Measurements from ENCODE around the gene TSC2. TPM values are rescaled to one million over a fixed set of nuclear protein-coding genes. Genes with fewer than 3 reads are reported as not detected.

Gene TSC2
- total RNA-seq, 1 donor from 2014 or later: 83.0 TPM

DNA sequence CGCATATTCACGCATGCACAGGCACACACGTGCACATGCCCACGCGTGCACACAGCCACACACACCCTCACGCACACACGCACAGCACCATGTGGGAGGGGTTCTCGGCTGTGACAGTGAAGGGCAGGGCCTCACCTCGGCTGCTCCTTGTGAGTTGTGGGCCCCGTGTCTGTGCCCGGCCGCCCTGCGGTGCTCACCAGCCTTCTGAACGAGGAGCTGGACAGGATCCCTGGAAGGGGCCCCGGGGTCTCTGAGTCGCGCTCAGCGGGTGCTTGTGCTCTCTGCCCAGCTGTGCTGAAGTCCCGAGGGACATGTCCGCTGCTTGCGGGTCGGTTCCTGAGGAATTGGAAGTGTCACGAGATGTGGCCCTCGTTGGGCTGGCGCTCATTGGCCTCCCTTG lies 16.1 kb downstream of the TSC2 start:
- no peak for DNase-seq (ENCODE audit: extremely low read depth, low read depth, low spot score)

DNA sequence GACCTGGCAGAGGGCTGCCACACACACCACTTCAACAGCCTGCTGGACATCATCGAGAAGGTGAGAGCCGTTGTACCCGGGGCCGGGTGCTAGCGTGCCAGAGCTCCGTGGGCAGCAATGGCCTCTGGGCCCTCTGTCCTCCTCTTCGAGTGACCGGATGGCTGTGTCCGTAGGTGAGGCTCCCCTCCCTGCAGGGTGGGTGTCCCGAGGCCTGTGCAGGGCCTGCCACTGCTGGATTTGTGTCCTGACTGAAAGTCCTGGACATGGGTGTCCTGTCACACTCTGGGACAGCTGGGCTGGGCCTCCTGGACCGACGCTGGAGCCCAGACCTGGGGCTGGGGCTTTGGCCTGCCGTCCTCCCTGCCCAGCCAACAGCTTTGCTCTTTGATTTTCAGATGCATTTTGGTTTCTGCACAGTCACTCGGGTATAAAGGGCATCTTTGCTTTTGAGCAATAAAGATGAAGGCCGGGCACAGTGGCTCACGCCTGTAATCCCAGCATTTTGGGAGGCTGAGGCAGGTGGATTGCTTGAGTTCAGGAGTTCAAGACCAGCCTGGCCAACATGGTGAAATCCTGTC lies 16.7 kb downstream of the TSC2 start:
- no peak for DNase-seq (ENCODE audit: extremely low read depth, low read depth, low spot score)

- no peak for DNase-seq (ENCODE audit: extremely low read depth, low read depth, low spot score)
Measured at GRCh38 chr16:2066139-2066538, 18.4 kb downstream of the TSC2 start.

DNA sequence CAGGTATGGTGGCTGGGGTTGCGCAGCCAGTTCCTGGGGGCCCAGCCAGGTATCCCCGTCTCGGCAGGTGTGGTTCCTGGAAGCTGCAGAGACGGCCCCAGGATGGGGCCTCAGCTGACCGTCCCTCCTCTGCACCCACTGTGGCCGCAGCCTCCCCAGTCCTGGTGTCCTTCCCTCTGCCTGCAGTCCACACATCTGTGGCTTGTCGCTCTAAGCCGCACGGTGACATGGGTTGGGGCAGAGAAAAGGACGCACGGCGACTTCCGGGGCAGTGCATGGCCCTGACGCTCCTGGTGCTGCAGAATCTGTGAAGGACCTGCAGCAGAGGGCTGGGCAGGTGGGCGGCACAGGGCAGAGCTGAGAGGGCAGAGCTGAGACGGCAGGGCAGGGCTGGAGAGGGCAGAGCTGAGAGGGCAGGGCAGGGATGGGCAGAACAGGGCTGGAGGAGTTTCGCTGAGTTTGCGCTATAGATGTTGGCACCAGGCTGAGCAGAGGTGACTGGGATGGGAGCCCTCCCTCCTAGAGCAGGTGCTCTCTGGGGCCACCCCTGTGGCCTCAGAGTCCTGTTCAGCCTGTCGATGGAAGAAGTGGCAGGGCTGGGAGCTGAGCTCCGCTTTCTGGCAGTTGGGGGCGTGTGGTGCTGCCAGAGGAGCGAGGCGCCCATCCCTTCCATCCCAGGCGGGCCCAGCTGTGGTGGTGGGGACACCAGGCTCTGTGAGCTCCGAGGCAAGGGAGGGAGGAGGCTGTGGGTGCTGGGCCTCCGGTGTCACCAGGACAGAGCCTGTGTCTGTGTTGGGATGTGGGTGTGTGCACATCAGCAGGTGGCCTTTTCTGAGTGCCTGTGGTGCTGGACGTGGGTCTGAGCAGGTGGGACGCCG lies 23.0 kb downstream of the TSC2 start:
- no peak for DNase-seq (ENCODE audit: extremely low read depth, low read depth, low spot score)

- DNase-seq (ENCODE audit: extremely low read depth, low read depth, low spot score): no peak
Measured at GRCh38 chr16:2071454-2072202, 23.8 kb downstream of the TSC2 start.

- DNase-seq (ENCODE audit: extremely low read depth, low read depth, low spot score): no peak
Measured at GRCh38 chr16:2072926-2073325, 25.1 kb downstream of the TSC2 start.

DNA sequence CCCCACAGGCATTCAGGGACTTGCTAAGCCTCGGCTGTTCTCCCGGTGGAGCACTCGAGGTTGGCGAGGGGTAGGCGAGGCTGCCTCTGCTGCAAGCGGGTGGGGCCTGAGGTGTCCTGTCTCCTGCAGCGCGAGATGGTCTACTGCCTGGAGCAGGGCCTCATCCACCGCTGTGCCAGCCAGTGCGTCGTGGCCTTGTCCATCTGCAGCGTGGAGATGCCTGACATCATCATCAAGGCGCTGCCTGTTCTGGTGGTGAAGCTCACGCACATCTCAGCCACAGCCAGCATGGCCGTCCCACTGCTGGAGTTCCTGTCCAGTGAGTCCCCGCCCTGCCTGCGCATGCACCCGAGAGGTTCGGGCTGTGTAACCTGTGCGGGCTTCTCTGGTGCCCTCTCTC lies 26.3 kb downstream of the TSC2 start:
- DNase-seq (ENCODE audit: extremely low read depth, low read depth, low spot score): no peak

- DNase-seq (ENCODE audit: extremely low read depth, low read depth, low spot score): no peak
Measured at GRCh38 chr16:2075631-2076030, 27.8 kb downstream of the TSC2 start.

- DNase-seq (ENCODE audit: extremely low read depth, low read depth, low spot score): no peak
Measured at GRCh38 chr16:2076072-2076865, 28.5 kb downstream of the TSC2 start.

DNA sequence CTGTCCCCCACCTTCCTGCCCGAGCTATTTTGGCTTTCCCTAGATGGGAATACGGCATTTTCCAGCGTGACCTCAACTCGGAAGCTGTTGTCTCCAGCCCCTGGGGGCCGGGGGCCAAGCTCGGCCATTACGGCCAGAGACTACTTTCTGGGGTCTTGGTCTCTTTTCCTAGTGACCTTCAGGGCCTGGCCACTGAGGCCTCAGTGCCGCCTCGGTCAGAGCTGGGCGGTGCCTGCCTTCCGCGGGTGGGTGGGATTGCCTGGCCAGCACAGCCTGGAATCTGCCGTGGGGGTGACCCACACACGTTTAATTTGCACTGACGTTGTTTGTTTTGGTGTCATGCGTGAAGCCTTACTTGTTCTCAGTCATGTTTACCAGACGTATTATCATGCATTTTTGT lies 29.2 kb downstream of the TSC2 start:
- no peak for DNase-seq (ENCODE audit: extremely low read depth, low read depth, low spot score)

- no peak for DNase-seq (ENCODE audit: extremely low read depth, low read depth, low spot score)
Measured at GRCh38 chr16:2077696-2078095, 29.9 kb downstream of the TSC2 start.

- DNase-seq (ENCODE audit: extremely low read depth, low read depth, low spot score): no peak
Measured at GRCh38 chr16:2078096-2078495, 30.3 kb downstream of the TSC2 start.

DNA sequence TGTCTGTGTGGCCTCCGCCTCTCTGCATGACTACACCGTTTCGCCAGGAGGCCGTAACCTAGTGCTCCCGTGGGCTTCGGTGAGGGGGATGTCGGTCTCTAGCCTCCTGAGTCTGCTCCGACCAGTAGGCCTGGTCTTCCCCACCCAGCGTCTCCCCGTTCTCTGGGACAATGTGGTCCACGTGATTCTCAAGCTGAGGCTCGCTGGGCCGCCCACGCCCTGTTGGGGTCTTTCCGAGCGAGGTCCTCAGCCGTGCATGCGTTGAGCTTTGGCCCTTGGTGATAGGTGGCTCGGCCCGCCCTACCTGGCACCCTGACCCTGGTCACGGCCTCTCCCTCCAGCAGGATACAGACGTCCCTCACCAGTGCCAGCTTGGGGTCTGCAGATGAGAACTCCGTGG lies 30.9 kb downstream of the TSC2 start:
- DNase-seq (ENCODE audit: extremely low read depth, low read depth, low spot score): no peak

- DNase-seq (ENCODE audit: extremely low read depth, low read depth, low spot score): no peak
Measured at GRCh38 chr16:2079311-2079800, 31.6 kb downstream of the TSC2 start.

DNA sequence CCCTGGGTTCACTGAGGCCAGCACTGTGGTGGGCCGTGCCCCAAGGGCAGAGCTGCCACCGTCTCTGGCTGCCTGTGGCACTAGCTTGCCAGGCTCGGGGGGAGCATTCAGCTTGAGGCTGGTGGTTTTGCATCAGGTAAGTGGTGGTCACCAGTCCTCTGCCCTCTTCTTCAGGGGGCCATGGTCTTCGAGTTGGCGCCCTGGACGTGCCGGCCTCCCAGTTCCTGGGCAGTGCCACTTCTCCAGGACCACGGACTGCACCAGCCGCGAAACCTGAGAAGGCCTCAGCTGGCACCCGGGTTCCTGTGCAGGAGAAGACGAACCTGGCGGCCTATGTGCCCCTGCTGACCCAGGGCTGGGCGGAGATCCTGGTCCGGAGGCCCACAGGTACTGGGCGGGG lies 32.2 kb downstream of the TSC2 start:
- DNase-seq (ENCODE audit: extremely low read depth, low read depth, low spot score): no peak

DNA sequence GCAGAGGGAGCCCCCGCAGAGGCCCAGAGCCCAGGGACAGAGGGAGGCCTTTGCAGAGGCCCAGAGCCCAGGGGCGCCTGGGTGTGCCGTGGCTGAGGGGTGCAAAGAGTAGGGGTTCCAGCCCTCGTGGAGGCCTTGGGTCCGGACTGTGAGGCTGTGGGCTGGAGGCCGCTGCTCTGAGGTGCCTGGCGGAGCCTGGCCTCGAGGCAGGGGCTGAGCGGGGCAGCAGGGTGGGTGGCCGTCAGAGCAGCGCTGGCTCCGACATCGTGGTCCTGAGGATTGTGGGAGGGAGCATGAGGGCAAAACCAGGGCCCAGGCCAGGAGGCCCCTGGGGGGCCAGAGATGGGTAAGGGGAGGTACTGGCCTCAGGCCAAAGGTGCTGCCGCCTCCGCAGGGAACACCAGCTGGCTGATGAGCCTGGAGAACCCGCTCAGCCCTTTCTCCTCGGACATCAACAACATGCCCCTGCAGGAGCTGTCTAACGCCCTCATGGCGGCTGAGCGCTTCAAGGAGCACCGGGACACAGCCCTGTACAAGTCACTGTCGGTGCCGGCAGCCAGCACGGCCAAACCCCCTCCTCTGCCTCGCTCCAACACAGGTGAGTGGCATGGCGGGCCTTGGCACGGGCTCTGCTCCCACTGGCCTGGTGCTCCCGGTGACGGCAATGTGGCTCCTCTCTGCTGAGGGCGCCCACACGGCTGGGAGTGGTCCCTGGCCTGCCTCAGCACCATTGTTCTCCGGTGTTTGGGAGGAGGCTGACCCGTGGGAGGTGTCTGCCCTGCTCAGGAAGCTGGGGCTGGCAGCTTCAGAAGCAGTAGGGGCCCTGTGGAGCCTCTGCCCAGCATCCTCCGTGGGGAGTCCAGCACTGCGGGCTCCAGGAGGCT lies 33.7 kb downstream of the TSC2 start:
- DNase-seq (ENCODE audit: extremely low read depth, low read depth, low spot score): no peak

- DNase-seq (ENCODE audit: extremely low read depth, low read depth, low spot score): no peak
Measured at GRCh38 chr16:2082171-2082982, 34.6 kb downstream of the TSC2 start.

DNA sequence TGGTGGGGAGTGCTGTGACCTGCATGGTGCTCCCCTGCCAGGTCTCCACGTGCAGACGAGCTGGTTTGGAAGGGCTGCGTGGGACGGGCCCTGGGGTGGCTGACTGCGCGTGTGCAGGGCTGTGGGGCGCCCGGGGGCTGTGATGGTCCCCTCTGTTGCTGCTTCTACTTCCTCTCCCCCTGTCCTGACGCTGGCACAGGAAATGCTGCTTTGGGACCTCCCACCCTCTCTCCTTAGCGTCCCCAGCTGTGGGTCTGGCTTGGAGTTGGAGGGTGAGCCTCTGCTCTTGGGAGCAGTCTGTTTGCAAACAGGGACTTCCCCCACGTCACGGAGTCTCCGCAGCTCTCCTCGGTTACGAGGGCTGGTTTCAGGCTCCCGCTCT lies 35.2 kb downstream of the TSC2 start:
- DNase-seq (ENCODE audit: extremely low read depth, low read depth, low spot score): no peak

DNA sequence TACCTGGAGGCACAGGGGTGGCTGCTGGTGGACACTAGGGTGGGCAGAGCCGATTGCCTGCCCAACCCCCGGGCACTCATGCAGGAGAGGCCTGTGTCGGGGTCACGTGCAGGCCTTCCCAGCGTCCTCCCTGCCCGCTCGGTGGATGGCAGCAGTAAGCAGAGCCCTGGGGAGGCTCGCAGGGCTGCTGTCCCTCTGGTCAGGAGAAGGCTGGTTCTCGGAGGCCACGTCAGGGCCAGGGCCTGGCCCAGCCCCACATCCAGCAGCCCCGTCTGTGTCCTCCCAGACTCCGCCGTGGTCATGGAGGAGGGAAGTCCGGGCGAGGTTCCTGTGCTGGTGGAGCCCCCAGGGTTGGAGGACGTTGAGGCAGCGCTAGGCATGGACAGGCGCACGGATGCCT lies 35.6 kb downstream of the TSC2 start:
- DNase-seq (ENCODE audit: extremely low read depth, low read depth, low spot score): no peak

Measured in glomerular endothelial cell (primary cell).